ENCODE results near the gene GNG8.

- TF ChIP-seq CTCF (IDR thresholded peaks at IDR 0.05 in 2 of 3, conservative IDR thresholded peaks at IDR 0.05 in 1 of 3; ENCODE audit: borderline replicate concordance in 1 of 3, insufficient read depth in 1 of 3, low read depth in 2 of 3, low read length in 2 of 3) (no peak), POLR2AphosphoS5 (IDR thresholded peaks at IDR 0.05; ENCODE audit: low read depth, low read length) (no peak), REST (IDR thresholded peaks at IDR 0.05; ENCODE audit: low read depth) (no peak), ZFX (IDR thresholded peaks at IDR 0.05) (no peak), ATF3 (IDR thresholded peaks at IDR 0.05) (no peak), POLR2A (IDR thresholded peaks at IDR 0.05; ENCODE audit: borderline replicate concordance, extremely low read depth, insufficient read depth, insufficient read length) (no peak)
Measured at GRCh38 chr19:46620716-46621115, 15.3 kb downstream of the GNG8 start.

All from HCT116 (cell line).